GM21526 (cell line): ENCODE data around the gene SLC14A1.

Source experiments
- ATAC-seq: cut with Tn5 transposase; IDR thresholded peaks from one replicate; pipeline ENCODE4 v1.9.1; 2021; ENCODE audit warnings: moderate library complexity; ENCODE audit not compliant: unreplicated experiment, low FRiP score

The SLC14A1 gene

GRCh38 chr18:45719106-45719505 lies 4.9 kb upstream of the SLC14A1 start:
- ATAC-seq, result no peak

- peak; percentile 92 for ATAC-seq
These were observed 1.1 kb upstream of the SLC14A1 start for GRCh38 chr18:45722899-45723298.

- no peak for ATAC-seq
These were observed 620 bp downstream of the SLC14A1 start for GRCh38 chr18:45724601-45725000.

DNA sequence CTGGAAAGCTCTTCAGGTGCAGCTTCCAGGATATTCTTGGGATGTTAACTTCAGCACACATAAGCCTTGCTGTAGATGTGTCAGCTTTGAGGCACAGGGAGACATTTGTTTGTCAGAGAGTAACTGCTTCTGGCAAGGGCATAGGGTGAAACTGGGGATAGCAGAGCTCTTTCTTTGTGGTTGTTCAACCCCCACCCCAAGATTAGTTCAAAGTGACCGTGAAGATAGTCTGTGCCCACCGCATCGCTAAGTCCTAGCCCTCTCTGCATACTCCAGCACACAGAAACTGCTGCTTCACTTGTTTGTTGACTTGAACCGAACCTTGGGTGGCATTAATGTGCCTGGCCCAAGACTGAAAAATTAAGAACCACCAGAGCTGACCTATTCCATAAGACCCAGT lies 1.4 kb downstream of the SLC14A1 start:
- no peak for ATAC-seq

DNA sequence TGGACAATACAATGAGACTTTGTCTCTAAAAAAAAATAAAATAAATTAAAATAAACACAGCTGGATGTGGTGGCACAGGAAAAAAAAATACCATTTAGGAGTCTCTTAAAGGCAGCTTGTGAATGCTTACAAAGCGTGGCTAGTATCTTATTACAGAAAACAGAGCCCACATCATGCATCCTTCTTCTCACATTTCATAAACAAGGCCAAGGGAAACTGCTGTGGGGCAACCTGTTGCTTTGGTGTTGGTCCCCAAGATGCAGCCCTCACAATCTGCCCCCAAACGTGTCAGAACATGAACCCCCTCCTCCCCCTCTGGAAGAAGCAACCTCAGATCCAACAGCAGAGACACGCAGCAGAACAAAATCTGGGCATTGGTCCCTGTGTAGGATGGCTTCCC lies 2.6 kb downstream of the SLC14A1 start:
- no peak for ATAC-seq

DNA sequence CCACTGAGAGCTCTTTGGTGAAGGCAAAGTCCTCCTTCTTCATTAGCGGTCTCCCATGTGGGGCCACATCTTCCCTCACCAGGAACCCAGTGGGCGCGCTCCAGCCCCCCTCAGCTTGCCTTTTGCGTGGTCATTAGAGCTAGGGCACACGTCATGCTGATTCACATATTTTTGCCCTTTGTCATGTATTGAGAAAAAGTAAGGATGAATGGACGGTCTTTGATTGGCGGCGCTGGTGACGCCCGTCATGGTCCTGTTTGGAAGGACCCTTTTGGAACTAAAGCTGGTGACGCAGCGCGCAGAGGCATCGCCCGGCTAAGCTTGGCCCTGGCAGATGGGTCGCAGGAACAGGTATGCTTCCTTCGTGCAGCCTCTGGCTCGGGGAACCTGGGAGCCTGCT lies 3.1 kb downstream of the SLC14A1 start:
- no peak for ATAC-seq

GRCh38 chr18:45728336-45729010 lies 4.5 kb downstream of the SLC14A1 start:
- ATAC-seq, result no peak

DNA sequence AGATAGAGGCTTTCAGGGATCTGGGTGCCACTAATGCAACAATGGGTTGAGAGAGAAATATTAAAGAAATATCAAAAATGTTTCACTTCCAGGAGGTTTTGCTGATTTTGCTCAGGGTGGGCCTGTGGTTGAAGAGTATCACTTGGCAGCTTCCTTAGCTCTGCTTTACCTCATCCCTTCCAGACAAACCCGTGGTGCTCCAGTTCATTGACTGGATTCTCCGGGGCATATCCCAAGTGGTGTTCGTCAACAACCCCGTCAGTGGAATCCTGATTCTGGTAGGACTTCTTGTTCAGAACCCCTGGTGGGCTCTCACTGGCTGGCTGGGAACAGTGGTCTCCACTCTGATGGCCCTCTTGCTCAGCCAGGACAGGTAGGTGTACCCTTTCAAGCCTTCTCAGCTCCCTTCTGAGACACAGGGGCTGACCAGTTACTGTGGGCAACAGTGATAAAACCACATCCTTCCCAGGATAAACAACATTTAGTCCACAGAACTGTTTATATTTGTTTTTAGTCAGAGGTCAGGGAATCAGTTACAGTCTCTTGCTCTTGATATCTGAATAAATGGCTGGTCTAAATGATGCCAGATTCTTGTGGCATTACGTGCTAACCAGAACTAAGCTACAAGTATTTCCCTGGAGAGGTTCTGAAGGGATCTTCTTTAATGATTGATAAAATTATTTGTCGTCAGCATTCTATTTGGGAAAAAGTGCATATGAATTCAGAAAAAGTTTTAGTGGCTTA lies 7.0 kb downstream of the SLC14A1 start:
- ATAC-seq, result no peak

DNA sequence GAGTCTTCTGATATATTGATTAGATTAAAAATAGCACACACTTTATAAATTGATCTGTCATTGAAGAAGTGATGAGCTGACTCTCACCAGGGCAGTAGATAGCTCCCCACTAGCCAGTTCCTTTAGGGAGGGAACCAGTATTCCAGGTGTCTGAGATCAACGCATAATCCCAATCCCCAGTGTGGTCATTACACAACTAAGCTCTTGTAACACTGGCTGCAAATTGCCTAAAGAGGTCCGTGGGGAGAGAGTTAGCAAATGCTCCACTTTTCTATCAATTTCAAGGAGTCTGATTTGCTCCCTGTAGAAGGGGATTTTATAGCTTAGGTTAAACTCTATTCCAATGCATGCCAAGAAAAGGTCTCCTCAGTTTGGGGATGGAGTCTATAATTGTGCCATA lies 7.7 kb downstream of the SLC14A1 start:
- ATAC-seq, result no peak

DNA sequence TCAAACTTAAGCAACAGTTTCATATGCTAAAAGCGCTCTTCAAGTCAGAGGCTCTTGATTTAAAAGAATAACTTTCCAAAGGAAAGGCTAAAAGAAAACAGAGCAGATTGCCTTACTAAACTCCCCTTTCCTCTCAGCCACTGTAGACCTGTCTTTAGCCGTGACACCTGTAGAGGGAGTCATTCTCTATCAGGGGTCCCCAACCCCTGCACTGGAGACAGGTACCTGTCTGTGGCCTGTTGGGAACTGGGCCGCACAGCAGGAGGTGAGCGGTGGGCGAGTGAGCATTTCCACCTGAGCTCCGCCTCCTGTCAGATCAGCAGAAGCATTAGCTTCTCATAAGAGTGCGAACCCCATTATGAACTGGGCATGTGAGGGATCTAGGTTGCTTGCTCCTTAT lies 9.6 kb downstream of the SLC14A1 start:
- ATAC-seq, result no peak

GRCh38 chr18:45734505-45734904 lies 10.5 kb downstream of the SLC14A1 start:
- ATAC-seq, result no peak

GRCh38 chr18:45734944-45735343 lies 11.0 kb downstream of the SLC14A1 start:
- ATAC-seq, result no peak

- no peak for ATAC-seq
These were observed 14.7 kb downstream of the SLC14A1 start for GRCh38 chr18:45738660-45739059.

DNA sequence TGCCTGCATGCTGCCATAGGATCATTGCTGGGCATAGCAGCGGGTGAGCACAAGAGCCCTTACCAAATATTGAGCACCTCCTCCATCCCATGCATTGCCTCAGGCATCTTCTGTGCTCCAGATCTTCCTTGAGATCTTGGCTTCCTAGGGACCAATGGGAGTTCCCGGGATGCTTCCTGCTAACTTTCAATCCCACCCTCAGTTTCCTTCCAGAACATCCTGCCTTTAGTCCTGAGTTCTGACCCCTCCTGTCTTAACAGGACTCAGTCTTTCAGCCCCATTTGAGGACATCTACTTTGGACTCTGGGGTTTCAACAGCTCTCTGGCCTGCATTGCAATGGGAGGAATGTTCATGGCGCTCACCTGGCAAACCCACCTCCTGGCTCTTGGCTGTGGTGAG lies 15.3 kb downstream of the SLC14A1 start:
- ATAC-seq, result no peak

- no peak for ATAC-seq
These were observed 15.9 kb downstream of the SLC14A1 start for GRCh38 chr18:45739848-45740247.

DNA sequence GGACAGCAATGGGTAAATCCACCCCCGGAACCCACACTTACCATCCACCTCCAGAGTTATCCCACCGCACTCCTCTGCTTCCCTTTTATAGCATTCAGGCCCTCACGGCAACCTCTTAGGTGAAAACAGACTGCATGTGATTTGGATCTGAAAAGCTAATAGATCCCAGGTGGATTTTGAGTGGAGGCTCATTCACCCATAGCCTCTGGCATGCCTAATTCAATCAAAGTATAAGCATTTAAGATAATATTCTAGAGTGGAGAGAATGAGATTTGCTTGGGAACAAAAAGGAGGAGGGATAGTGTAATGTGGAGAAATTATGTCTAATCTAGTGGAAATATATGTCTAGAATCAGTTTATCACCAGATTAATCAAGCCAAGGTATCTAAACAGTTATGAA lies 17.1 kb downstream of the SLC14A1 start:
- no peak for ATAC-seq

DNA sequence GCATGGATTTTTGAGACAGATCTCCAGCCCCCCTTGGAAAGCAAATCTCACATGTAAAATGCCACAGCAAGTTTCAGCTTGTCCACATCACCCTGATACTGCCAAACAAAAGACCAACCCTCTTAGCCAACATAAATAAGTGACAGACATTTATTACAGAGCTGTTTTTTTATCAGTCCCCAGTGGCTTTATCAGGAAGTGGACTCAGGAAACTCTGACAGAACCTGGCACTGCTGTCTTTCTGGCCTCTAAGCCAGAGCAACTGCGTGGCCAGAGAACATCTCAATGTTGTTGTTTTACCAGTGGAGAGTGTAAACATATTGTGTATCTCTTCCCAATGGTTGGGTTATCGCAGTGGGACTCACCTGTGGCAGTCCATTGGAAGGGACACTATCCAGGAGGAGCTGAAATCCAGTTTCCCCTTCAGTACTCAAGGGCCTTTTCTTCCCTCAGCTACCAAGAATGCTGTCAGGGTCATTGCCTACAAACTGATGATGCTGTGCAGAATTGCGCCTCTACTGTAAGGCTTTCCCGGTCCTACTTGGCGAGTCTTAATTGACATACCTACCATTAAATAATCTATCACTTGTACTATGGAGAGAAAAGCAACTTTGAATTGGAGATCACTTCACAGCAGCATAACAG lies 22.0 kb downstream of the SLC14A1 start:
- no peak for ATAC-seq

DNA sequence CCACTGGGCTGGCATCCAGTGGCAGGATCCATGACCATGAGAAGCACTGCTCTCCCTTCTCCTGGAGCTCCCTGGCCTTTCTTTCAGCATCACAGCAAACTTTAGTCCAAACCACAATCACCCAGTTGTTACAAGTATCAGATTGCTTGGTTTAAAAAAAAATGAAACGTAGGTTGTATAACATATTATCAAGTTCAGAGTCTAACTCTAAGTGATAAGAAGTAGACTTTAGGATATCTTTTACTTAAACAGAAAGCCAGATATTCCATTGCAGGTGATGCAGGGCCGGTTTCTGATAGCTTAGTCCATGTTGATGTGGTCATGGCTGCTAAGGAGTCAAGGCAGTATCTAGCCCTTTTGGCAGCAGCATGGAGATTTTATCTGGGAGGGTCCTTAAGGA lies 24.5 kb downstream of the SLC14A1 start:
- no peak for ATAC-seq

GRCh38 chr18:45749918-45750689 lies 26.1 kb downstream of the SLC14A1 start:
- no peak for ATAC-seq

- ATAC-seq, result no peak
These were observed 27.8 kb downstream of the SLC14A1 start for GRCh38 chr18:45751766-45752165.

GRCh38 chr18:45752681-45753080 lies 28.7 kb downstream of the SLC14A1 start:
- ATAC-seq, result no peak
